ENCODE data around the gene ABCB8. TPM values are rescaled to one million over a fixed set of nuclear protein-coding genes. Genes with fewer than 3 reads are reported as not detected.

ABCB8 gene
- total and polyA plus RNA-seq, 9 of the 15 experiments (the other 6 are each of a cell fraction or from before 2014, with no cell fraction given) = 7.6 to 106 (median 36.3) TPM

GRCh38 chr7:151079199-151079910 is 51.1 kb downstream of the ABCB8 start:
- intact Hi-C loops (cut with micrococcal nuclease) = no loop called here
- Histone ChIP-seq H3K79me2 (ENCODE audit: control insufficient read depth, insufficient read depth, low read length) (peaks cover 46% of the 10 kb centered on the region), H2AFZ (ENCODE audit: low read depth, low read length) (no peak overlapping the region), H3K4me3 (peak overlapping the region; percentile 89), H3K27ac (ENCODE audit: extremely low read depth, low read depth, low read length) (peak overlapping the region; percentile 94), H3K27me3 (ENCODE audit: control insufficient read depth in 2 of 2, insufficient read depth in 2 of 2, low read length in 2 of 2) (no peaks in the 10 kb centered on the region), H4K20me1 (replicated peaks; ENCODE audit: control insufficient read depth, insufficient read depth, low read length) (peaks cover 5% of the 10 kb centered on the region), H3K9me1 (ENCODE audit: control insufficient read depth, insufficient read depth, low read length) (no peaks in the 10 kb centered on the region), H3K4me1 (replicated peaks in 1 of 2; ENCODE audit: control insufficient read depth in 2 of 2, insufficient read depth in 2 of 2, low read length in 2 of 2) (peaks cover 39 to 86% of the 10 kb centered on the region in 2 experiments), H3K9me3 (replicated peaks; ENCODE audit: control insufficient read depth, insufficient read depth, low read depth, low read length) (no peaks in the 10 kb centered on the region), H3K4me2 (ENCODE audit: insufficient read depth, low read length) (peak overlapping the region; percentile 97), H3K36me3 (ENCODE audit: control insufficient read depth, insufficient read depth, low read length) (peaks cover 63% of the 10 kb centered on the region), H3K9ac (ENCODE audit: insufficient read depth in 1 of 2, low read depth in 2 of 2, low read length in 2 of 2) (peak overlapping the region; percentile 94 to 97)
- ATAC-seq = no peak
- ChIA-PET POLR2A (interaction anchor here (0.6 to 2.8 kb wide), 6 partner anchors 8 to 69 kb away, joined by 3 to 18 read pairs (median 4); no protein-coding TSS in a partner anchor), CTCF (ENCODE audit: low intra/inter-chr PET ratio) (no interaction called here)
- no peak for FAIRE-seq
- DNase-seq (ENCODE audit: extremely low read depth in 1 of 4, low spot score in 3 of 4) = no peak
- no TSS peak for BruUV-seq (replicated peaks)
- in situ Hi-C loops (cut with MboI) = no loop called here
- WGBS (ENCODE audit: insufficient coverage, low coverage, missing lambda C conversion rate) = 71% methylated on average over 27 of the region's 27 CpGs
- TF ChIP-seq SRSF1 (IDR thresholded peaks at IDR 0.05; ENCODE audit: low read depth, low read length) (no peak), RBM22 (IDR thresholded peaks at IDR 0.05; ENCODE audit: low read depth, low read length, poor library complexity, severe bottlenecking) (peak; percentile 55), ZNF224 (CRISPR knock-in tag; IDR thresholded peaks at IDR 0.05) (no peak), USF1 (CRISPR knock-in tag; IDR thresholded peaks at IDR 0.05) (peak; percentile 8; the same call in 1 of the 2 replicates), ZC3H4 (CRISPR knock-in tag; IDR thresholded peaks at IDR 0.05; ENCODE audit: borderline replicate concordance) (0 out of 2 replicates have a peak, but pooled peaks have one; percentile 17), MLLT1 (IDR thresholded peaks at IDR 0.05) (peak in 1 of 2 experiments; percentile 66; a peak in 1 of 4 replicates), TFAP4 (CRISPR knock-in tag; IDR thresholded peaks at IDR 0.05; ENCODE audit: borderline replicate concordance) (peak; percentile 30; the same call in 1 of the 2 replicates), STAT6 (CRISPR knock-in tag; IDR thresholded peaks at IDR 0.05) (0 out of 2 replicates have a peak, but pooled peaks have one; percentile 47), TEAD4 (IDR thresholded peaks at IDR 0.05; ENCODE audit: low read length) (no peak), TEAD4 (CRISPR knock-in tag; IDR thresholded peaks at IDR 0.05; ENCODE audit: borderline replicate concordance) (0 out of 2 replicates have a peak, but pooled peaks have one; percentile 52), CLOCK (CRISPR knock-in tag; IDR thresholded peaks at IDR 0.05; ENCODE audit: borderline replicate concordance) (no peak)

All from K562 (cell line).